Neutrophil (primary cell): Measurements from ENCODE around the gene TMEM52B.
"Not testable (repeated sequence)": the region's sequence is repeated elsewhere in the genome, so short reads cannot be mapped to it uniquely, and the experiment has no call there.

Experiments used
- H3K27ac ChIP-seq: fragments of 200-600 bp; sonication (generic); 2 replicates; pipeline ENCODE4 v1.5.1; 2016; ENCODE audit warnings: mild to moderate bottlenecking, moderate library complexity
- H3K27me3 ChIP-seq: fragments of 200-600 bp; sonication (generic); 2 replicates; pipeline ENCODE4 v1.6.0; 2016; ENCODE audit warnings: mild to moderate bottlenecking
- H3K36me3 ChIP-seq: fragments of 200-600 bp; sonication (generic); 2 replicates; pipeline ENCODE4 v1.5.1; 2017
- H3K4me1 ChIP-seq, 2 experiments: fragments of 200-600 bp in 1 of 2; sonication (generic) in 1 of 2; 1 replicate in 1 of 2; 2 replicates in 1 of 2; pipeline versions ENCODE4 v1.5.1 to v1.6.1; 2013 to 2016; ENCODE audit warnings: low read depth in 1 of 2, low read length in 1 of 2, mild to moderate bottlenecking in 1 of 2, moderate library complexity in 1 of 2; ENCODE audit not compliant: control insufficient read depth in 1 of 2, insufficient read depth in 1 of 2
- H3K4me3 ChIP-seq, 2 experiments: fragments of 200-600 bp in 1 of 2; sonication (generic) in 1 of 2; 1 replicate in 1 of 2; 2 replicates in 1 of 2; pipeline ENCODE4 v1.5.1; 2013 to 2016; ENCODE audit warnings: low read depth in 1 of 2, low read length in 1 of 2, mild to moderate bottlenecking in 1 of 2, moderate library complexity in 1 of 2
- H3K9me3 ChIP-seq: fragments of 200-600 bp; sonication (generic); 2 replicates; pipeline ENCODE4 v1.5.1; 2016
- TF ChIP-seq, protein P1 (sequence below): fragments of 200-600 bp; sonication (generic); IDR thresholded peaks from 2 replicates; pipeline ENCODE4 v1.5.1; 2016; ENCODE audit warnings: antibody characterized with exemption

The TMEM52B gene

DNA sequence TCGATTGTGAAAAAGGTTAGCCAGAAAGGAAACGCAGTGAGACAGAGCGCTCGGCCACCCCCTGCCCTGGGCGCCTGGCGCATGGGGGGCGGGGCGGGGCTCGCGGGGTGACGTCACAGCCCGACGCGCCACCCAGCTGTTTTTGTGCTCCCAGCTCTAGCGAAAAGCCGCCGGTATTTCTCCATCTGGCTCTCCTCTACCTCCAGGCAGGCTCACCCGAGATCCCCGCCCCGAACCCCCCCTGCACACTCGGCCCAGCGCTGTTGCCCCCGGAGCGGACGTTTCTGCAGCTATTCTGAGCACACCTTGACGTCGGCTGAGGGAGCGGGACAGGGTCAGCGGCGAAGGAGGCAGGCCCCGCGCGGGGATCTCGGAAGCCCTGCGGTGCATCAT is 33.9 kb downstream of the TMEM52B start, which contains the start of gene GABARAPL1:
Gene GABARAPL1 (plus strand): TSS at position 139 of the 393 bp plus-strand sequence. CDS start 253 bp downstream, at position 392.
- TF ChIP-seq, protein P1, sequence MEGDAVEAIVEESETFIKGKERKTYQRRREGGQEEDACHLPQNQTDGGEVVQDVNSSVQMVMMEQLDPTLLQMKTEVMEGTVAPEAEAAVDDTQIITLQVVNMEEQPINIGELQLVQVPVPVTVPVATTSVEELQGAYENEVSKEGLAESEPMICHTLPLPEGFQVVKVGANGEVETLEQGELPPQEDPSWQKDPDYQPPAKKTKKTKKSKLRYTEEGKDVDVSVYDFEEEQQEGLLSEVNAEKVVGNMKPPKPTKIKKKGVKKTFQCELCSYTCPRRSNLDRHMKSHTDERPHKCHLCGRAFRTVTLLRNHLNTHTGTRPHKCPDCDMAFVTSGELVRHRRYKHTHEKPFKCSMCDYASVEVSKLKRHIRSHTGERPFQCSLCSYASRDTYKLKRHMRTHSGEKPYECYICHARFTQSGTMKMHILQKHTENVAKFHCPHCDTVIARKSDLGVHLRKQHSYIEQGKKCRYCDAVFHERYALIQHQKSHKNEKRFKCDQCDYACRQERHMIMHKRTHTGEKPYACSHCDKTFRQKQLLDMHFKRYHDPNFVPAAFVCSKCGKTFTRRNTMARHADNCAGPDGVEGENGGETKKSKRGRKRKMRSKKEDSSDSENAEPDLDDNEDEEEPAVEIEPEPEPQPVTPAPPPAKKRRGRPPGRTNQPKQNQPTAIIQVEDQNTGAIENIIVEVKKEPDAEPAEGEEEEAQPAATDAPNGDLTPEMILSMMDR: peak; percentile 20
- Histone ChIP-seq H3K27me3 (no peaks in the 10 kb centered on the region), H3K9me3 (no peaks in the 10 kb centered on the region), H3K4me3 (peak within 1 kb of the TSS; percentile 90 to 94), H3K4me1 (peaks cover 25 to 31% of the 10 kb centered on the region in 2 experiments), H3K27ac (peak within 1 kb of the TSS; percentile 100), H3K36me3 (peaks cover 19% of the 10 kb centered on the region)

DNA sequence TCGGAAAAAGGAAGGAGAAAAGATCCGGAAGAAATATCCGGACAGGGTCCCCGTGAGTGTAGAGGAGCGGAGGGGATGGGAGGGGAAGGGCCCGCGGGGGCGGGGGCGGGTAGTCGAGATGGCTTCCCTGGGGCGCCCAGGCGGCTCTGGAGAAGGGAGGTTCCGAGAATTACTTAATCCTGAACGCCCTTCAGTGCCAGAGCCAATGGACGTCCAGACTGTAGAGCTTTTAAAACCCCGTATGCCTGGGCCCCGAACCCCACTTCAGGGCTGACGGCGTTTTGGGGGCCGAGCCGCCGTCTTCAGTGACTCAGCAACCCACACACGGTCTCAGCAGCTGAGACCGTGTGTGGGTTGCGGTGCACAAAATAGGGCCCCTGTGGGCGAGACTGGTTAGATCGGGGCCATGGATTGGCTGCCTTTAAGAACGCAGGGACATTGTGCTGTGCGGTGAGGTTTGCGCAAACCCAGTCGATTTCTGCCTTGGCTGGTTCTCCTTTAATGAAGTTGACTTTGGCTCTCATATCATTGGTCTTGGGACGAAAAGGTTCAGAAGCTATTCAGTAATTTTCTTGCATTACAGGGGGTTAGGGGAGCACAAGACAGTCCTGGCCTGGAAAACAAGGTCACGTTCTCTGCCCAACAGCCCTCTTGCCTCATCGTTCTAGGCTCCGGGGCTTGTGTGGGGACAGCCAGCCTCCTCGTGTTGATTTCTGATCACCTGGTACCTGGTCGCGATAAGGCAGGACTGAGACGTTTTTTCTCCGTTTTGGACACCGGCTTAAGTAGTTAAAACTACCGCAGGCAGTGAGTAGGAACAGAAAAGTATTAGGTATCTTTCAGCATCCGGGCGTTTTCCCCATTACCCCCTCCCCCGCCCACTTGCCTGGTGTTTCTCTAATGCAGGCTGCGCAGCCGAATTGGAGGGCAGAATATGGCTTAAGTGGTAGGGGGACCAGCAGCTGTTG is 34.6 kb downstream of the TMEM52B start:
- peaks cover 25 to 31% of the 10 kb centered on the region in 2 experiments for H3K4me1 ChIP-seq
- TF ChIP-seq, protein P1: peak; percentile 2
- H3K36me3 ChIP-seq: peaks cover 26% of the 10 kb centered on the region
- peak overlapping the region; percentile 90 to 94 for H3K4me3 ChIP-seq
- H3K9me3 ChIP-seq: no peaks in the 10 kb centered on the region
- no peaks in the 10 kb centered on the region for H3K27me3 ChIP-seq
- peak overlapping the region; percentile 100 for H3K27ac ChIP-seq

DNA sequence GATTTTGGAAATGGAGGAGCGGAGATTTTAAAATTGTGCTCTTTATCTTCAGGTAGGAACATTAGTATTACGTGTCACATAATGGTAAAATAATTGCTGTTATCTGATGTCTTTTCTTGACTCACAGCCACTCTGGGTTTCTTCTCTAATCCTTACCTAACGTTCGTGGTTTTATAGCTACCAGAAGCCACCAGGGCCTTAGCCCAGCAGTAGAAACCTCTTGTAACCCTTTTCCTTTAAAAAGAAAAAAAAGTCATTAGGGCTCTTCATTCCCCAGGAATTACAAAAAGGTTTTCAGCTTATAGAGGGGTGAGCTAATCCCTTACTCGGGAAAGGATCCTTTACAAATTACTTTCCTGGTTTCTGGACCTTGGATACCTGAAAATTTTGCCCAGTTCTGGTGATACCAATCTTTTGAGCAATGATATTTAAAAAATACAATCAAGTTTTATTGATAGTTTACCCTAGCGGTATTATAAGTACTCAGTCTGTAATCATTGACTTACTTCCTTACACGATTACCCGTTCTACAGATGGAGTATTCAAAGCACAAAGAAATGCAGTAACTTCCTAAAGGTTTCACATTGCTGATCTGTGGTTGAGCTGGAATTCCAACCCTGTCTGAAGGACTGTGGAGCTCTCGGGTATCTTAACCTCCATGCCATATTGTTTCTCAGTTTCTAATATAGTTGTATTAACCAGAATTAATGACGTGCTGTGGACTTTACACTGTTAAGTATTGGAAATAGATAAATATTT is 35.5 kb downstream of the TMEM52B start:
- H3K9me3 ChIP-seq: no peaks in the 10 kb centered on the region
- H3K36me3 ChIP-seq: peaks cover 34% of the 10 kb centered on the region
- H3K4me1 ChIP-seq: peaks cover 25 to 31% of the 10 kb centered on the region in 2 experiments
- TF ChIP-seq, protein P1: no peak
- H3K27me3 ChIP-seq: no peaks in the 10 kb centered on the region
- peak overlapping the region; percentile 100 for H3K27ac ChIP-seq
- peak overlapping the region; percentile 90 to 94 for H3K4me3 ChIP-seq

DNA sequence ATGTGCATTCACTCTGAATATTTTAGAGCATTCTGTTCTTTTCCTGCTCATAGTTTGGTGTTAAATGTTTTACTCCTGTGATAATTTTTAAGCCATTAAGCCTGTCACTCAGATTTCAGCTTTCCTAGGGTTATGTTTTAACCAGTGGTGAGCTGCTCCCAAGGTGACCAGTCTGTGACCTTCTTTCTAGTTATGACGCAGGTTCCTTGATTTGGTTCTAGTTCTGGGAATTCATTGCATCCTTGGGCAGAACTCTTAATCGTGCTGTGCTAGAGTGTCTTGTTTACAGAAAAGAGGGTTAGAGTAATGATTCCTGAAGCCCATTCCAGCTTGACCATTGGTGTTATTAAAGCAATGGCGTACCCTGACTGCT is 36.0 kb downstream of the TMEM52B start:
- Histone ChIP-seq H3K4me1 (peaks cover 25 to 31% of the 10 kb centered on the region in 2 experiments), H3K36me3 (peaks cover 40% of the 10 kb centered on the region), H3K9me3 (no peaks in the 10 kb centered on the region), H3K27ac (peak overlapping the region; percentile 100), H3K27me3 (no peaks in the 10 kb centered on the region), H3K4me3 (peak overlapping the region; percentile 90 to 94)
- TF ChIP-seq, protein P1: no peak

DNA sequence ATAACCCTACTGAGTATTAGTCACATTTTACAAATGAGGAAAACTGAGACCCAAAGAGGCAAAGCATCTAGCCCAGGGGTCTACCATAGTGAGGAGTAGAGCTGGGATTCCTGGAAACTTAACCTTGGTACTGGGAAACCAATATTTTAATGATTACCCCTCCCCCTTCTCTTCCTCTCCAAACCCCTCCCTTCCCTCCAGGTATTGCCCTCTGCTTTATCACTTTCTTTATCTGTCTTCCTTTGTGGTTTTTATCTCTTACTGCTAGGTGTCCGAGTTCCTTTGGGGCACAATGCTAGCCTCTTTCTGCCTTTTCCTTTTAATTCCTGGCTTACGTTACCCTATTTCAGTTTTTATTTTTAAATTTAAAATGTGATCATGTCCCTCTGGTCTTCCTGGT is 36.6 kb downstream of the TMEM52B start:
- H3K27ac ChIP-seq: no peak overlapping the region
- no peaks in the 10 kb centered on the region for H3K27me3 ChIP-seq
- H3K36me3 ChIP-seq: peaks cover 46% of the 10 kb centered on the region
- H3K4me3 ChIP-seq: no peak overlapping the region
- H3K4me1 ChIP-seq: peaks cover 25 to 31% of the 10 kb centered on the region in 2 experiments
- no peaks in the 10 kb centered on the region for H3K9me3 ChIP-seq
- TF ChIP-seq, protein P1: no peak

DNA sequence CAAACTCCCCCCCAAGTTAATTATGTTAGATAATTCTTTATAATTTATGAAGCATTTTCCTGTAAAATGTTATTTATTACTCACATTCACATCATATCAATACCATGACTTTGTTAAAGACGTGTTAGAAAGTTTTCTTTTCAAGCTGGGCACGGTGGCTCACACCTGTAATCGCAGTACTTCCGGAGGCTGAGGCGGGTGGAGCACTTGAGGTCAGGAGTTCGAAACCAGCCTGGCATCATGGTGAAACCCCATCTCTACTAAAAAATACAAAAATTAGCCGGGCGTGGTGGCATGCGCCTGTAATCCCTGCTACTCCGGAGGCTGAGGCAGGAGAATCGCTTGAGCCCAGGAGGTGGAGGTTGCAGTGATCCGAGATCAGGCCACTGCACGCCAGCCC is 37.1 kb downstream of the TMEM52B start:
- H3K27ac ChIP-seq, H3K4me3 ChIP-seq, H3K9me3 ChIP-seq, H3K27me3 ChIP-seq: not testable (repeated sequence)
- Histone ChIP-seq H3K36me3 (peaks cover 51% of the 10 kb centered on the region), H3K4me1 (peaks cover 25 to 31% of the 10 kb centered on the region in 2 experiments)
